GM18502 (cell line): ENCODE results near the gene P3H2.

Source experiments
- ATAC-seq: cut with Tn5 transposase; IDR thresholded peaks from one replicate; pipeline ENCODE4 v1.9.1; 2021; ENCODE audit warnings: mild to moderate bottlenecking; ENCODE audit not compliant: unreplicated experiment, poor library complexity

The P3H2 gene

DNA sequence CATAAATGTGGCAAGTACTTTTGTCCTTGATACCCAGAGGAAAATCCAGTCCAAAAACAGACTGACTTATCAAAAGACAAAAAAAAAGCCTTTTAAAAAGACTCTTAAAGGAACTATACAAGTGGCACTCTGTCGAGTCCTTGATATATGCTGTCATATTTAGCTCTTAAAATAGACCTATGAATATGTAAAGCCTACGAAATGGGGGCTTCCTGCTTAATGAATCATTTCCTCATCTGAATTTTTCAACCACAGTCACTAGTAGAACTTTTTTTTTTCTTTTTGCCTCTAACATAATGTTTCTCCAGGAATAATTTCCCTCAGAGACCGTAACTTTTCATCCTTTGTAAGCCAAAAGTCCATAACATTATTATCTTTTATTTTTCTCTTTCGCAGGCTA is 95.8 kb downstream of the P3H2 start:
- no peak for ATAC-seq

DNA sequence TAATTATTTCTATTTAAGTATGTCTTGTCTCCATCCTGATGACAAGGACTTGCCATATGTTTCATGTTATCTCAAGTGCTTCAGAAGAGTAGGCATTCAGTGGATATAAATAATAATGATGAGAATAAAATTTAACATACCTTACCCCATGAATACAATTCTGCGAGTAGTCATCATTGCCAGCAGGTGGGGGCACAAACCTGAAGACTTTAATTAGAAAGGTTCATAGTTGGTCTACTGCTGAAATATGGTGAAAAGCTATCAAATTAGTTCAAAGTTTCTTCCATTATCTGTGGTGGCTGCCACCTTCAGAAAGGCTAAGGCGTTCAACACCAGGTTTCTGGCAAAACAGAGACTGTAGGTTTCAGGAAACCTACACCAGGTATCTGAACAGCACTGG is 100.9 kb downstream of the P3H2 start:
- ATAC-seq: no peak

- no peak for ATAC-seq
These were observed 101.7 kb downstream of the P3H2 start for GRCh38 chr3:190019006-190019405.

GRCh38 chr3:190018460-190018859 is 102.2 kb downstream of the P3H2 start:
- ATAC-seq: no peak

DNA sequence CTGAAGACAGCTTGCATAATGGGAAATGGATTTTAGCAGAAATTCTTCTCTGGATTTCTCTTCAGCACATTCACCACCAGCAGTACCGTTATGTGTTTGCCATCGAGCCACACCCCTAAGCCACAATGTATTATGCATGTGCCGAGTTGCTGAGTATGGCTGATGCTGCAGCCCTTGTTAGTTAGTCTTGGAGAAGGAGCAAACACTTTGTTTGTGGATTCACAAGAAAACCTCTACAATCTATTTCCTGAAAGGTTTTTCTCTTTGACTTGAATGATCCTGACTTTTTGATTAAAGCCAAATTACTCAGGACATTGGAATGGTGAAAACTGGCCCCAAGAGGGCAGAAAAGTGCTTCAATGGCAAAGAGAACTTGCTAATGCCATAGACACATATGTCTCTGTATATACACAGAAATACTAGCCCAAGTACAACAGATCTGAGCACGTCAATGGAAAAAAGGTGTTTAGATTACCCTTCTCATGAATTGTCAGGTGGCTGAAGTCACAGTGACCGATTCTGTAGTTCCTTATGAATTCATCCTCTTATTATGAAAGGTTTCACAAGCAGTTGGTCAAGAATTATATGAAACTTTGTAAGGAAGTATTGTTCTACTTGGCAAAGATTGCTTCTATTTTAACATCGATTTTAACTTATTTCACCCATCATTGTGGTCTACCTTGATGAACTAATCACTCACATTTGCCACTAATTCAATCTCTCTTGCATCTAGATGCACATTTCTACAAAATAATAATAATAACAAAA is 103.0 kb downstream of the P3H2 start:
- no peak for ATAC-seq

DNA sequence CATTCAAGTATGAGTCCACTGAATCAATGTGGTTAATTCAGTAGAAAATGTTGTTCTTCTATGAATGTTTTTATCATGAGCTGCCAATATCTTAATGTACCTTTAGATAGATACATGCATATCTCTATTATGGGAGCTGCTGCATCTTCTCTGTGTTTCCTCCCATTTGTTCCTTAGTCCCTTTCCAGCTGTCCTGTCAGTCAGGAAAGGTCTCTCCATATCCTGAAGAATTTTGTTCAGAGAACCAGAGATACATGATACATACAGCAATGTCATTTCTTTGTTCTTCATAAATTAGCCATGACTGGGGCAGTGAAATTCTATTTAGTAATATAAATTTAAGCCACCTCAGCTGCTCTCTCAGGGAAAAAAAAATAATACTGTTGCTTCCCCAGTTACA is 103.7 kb downstream of the P3H2 start:
- no peak for ATAC-seq

DNA sequence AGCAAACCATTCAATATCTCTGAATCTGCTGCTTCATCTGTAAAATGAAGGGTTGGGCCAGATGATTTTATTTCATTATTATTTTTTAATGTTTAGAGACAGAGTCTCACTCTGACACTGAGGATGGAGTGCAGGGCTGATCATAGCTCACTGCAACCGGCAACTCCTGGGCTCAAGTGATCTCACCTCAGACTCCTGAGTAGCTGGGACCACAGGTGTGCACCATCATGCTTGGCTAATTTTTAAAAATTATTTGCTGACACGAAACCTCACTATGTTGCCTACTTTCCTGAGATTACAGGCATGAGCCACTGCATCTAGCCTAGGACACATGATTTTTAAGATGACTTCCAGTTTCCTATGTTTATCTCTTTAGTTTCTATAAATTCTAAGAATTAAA is 105.8 kb downstream of the P3H2 start:
- no peak for ATAC-seq

DNA sequence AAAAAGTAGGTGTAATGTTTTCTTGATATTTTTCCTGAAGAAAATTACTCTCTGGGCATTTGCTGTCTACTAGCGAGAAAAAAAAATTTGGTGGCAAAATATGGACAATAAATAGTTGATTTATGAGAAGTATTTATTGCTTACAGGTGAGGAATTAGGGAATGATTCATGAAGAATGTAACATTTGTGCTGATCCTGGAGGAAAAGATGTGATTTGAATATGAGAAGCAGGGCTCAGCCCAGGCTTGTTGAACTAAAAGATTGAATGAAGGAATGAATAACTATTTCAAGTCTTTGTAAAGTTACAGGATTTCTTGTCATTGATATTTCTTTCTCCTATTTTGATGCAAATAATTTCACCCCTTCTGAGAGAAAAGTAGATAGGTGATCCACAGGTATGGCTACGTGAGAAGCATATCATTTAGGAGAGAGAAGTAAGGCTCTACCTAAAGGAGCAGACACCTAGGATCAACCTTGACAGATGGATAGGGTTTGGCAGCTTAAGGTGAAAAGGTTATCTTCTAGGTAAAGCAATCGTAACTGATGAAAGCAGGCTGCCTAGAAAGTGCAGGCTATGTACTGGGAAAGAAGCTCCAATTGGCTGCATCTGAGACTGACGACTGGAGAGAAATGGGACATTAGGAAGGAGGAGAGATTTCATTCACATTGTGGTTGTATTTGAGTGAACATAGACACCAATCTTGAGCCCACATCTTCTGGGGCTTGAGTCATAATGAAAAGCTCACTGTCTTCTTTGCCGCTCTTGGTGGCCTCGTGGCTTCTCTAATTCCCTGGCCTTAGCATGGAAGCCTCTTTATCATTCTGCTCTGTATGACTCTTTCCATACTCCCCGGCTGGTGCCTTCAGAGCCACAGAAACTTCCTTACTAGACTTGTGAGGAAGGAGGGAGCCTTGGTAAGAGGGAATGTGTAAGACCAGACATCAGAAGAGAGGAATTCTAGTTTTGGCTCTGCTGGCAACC is 106.5 kb downstream of the P3H2 start:
- ATAC-seq: no peak

DNA sequence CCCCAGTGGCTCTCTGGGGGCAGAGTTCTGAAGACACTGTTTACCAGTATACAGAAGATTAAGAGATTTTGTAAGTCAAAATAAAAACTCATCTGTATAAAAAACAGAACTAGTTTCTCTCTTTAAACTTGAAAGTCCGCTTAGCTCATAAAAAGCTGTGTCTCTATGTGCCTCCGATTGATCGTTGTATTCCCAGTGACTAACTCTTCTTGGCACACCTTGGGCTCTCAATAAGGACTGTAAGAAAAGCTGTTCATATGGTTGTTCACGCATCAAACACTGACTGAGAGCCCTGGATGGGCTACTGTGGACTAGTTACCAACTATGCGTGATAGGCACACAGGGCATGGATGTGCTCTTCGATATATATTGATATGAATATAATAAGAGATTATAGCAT is 107.9 kb downstream of the P3H2 start:
- no peak for ATAC-seq

DNA sequence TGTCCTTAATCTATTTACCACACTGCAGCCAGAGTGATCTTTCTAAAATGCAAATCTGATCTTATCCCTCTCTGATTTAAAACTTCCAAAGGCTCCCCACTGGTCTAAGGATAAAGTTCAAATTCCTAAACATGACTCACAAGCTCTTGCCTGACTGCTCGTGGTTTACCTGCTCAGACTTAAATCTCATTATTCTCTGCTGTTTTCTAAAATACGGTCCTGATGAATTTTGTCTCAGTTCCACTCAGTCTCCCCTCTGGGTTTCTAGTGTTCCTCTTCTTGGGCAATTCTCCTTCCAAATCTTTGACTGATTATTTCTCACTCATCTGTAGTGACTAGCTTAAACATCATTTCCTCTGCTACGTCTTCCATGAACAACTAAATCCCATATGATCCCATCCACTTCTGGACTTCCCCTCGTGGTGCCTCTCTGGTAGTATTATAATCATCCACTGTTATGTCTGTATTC is 108.3 kb downstream of the P3H2 start:
- ATAC-seq: no peak

GRCh38 chr3:190010486-190010885 is 110.2 kb downstream of the P3H2 start:
- no peak for ATAC-seq

- no peak for ATAC-seq
These were observed 111.1 kb downstream of the P3H2 start for GRCh38 chr3:190009614-190010013.

DNA sequence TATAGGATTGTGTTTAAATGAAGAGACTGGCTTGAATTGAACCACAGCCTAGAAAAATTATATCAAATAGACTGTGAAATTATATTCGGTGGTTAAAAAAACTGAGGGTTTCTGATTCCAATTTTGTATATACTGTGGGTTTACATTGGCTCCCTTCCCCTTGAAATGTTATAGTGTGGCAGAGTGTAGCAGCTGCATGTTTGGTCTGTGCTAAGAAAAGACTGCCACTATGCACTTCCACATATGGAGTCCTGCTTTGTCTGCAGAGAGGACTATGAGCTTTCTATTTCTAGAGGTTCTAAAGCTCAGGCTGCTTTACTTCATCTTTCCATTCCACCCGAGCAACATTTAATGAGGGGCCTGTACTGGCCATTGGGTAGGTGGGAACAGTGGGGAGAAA is 112.3 kb downstream of the P3H2 start:
- no peak for ATAC-seq

DNA sequence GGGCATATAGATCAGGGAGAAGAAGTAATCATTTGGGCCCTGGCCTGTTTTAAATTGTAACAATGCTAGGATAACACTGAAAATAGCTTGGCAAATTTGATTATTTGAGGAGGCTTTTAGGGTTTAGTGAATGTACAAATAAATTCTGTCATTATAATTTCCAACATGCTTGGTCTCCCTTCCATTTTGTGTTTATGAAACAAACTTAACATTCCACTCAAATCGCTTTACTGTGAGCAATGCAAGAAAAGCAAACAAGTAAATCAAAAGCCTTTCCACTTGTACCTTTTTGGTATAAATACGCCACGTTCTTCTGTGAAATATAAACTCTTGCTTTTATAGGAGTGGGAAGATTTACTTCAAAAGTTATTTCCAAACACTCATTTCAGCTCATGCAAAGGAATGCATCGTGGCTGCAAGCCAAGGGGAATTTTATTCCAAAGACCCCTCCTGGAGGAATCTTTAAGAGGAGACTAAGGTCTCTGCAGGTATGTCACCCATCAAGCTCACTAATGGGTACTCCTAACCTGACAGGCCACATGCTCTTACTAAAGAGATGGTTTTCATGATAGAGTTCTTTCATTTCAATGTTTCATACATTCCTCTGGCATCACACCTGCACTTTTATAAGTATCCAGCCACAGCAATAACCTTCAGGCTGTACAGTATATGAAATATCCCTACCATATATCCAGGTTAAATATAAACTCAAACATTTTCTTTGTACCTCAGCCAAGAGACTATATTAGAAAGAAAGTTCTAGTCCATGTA is 115.2 kb downstream of the P3H2 start:
- no peak for ATAC-seq

GRCh38 chr3:190004656-190005055 is 116.0 kb downstream of the P3H2 start:
- no peak for ATAC-seq

GRCh38 chr3:190003681-190004123 is 117.0 kb downstream of the P3H2 start:
- ATAC-seq: no peak

DNA sequence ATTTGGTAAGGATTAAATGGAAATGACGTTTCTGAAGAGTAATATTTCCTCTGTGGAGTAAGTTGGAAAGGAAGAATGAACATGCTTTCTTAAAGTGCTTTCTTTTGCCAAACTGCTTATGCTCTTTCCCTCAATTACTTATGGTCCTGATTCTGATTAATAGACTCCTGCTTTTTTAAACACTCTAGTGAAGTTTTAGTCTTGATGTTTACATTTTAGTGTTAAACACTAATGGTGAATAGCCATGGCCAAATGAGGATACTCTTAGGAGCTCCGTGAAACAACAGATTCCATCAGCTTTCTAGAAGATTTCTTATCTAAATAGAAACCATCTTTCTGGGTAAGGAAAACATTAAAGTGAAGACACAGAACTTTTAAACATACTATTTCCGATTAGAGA is 117.6 kb downstream of the P3H2 start:
- ATAC-seq: no peak

DNA sequence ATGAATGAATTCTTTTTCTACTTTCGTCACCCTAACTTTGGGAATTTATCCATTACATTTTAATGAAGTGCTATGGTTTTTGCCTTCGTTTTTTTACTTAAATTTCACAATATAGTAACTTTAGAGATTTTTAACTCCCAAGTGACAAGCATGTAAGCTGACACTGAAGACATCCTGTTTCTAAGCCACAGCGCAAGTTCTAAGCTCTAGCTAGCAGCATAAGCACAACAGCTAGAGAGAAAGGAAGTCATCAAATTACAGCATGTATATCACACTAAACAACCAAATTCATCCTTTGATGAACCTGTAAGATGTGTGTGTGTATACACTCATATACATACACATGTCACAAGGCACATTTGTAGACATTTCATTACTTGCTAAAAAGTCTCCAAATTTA is 119.3 kb downstream of the P3H2 start:
- ATAC-seq: no peak

DNA sequence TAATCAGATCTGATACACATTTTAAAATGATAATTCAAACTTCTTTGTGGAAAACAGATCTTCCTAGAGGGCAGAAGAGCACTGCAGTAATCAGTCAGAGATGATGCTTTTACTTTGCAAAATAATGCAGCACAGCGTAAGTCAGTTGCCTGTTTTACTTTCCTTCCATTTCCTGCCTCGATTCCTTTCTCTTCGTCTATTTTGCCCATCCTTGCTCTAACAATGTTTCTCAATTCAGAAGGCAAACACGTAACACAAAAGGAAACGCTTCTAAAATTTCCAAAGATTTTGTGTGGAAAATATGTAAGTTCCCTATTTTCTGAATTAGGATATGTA is 119.9 kb downstream of the P3H2 start:
- ATAC-seq: no peak

GRCh38 chr3:190000187-190000860 is 120.4 kb downstream of the P3H2 start:
- no peak for ATAC-seq
